H1 (cell line): ENCODE results near the gene MOB1B. TPM values are rescaled to one million over a fixed set of nuclear protein-coding genes. Genes with fewer than 3 reads are reported as not detected.

Source experiments
- CTCF ChIA-PET: fragments of 300-600 bp; sonication (Branson Sonifier 250); formaldehyde crosslinking; loops from one replicate; lab custom pipeline; 2021; ENCODE audit not compliant: partially characterized antibody; lab: Charles Lee
- POLR2A ChIA-PET: fragments of 300-600 bp; sonication (Branson Sonifier 250); formaldehyde crosslinking; loops from one replicate; lab custom pipeline; 2021; ENCODE audit warnings: inconsistent platforms; ENCODE audit not compliant: partially characterized antibody; lab: Charles Lee
- DNase-seq, 2 experiments: peaks; one replicate each; pipeline versions ENCODE4 v3.0.0 to v3.0.0-alpha.2; 2010 to 2022; ENCODE audit warnings: low spot score in 2 of 2, low read depth in 1 of 2, mixed read lengths in 1 of 2
- FAIRE-seq: peaks from 2 replicates; lab custom pipeline; 2011; peaks lifted over from hg19 to GRCh38; lab: Jason Lieb, UNC
- H2AFZ ChIP-seq: 2 replicates; pipeline ENCODE4 v1.8.1; 2012; ENCODE audit warnings: low read length, inconsistent platforms
- H2AK5ac ChIP-seq: 2 replicates; pipeline ENCODE4 v1.6.1; 2013; ENCODE audit warnings: low read depth, low read length
- H2BK120ac ChIP-seq: replicated peaks from 2 replicates; pipeline ENCODE3; 2013; ENCODE audit warnings: low read depth, low read length, inconsistent platforms
- H2BK12ac ChIP-seq: 2 replicates; pipeline ENCODE4 v1.6.1; 2013; ENCODE audit warnings: low read depth, low read length
- H2BK15ac ChIP-seq: 2 replicates; pipeline ENCODE4 v1.6.1; 2013; ENCODE audit warnings: low read length
- H2BK20ac ChIP-seq: 2 replicates; pipeline ENCODE4 v1.6.1; 2013; ENCODE audit warnings: low read length
- H2BK5ac ChIP-seq: 2 replicates; pipeline ENCODE4 v1.6.1; 2013; ENCODE audit warnings: low read depth, low read length
- H3K14ac ChIP-seq: 2 replicates; pipeline ENCODE4 v1.6.1; 2013; ENCODE audit warnings: inconsistent platforms; ENCODE audit not compliant: insufficient read length
- H3K18ac ChIP-seq: 2 replicates; pipeline ENCODE4 v1.6.1; 2013; ENCODE audit warnings: low read length; ENCODE audit errors: extremely low read depth
- H3K23ac ChIP-seq: 2 replicates; pipeline ENCODE4 v1.6.1; 2013; ENCODE audit warnings: inconsistent platforms; ENCODE audit not compliant: insufficient read length
- H3K23me2 ChIP-seq: 2 replicates; pipeline ENCODE4 v1.6.1; 2013; ENCODE audit warnings: low read depth, low read length
- H3K27ac ChIP-seq: 2 replicates; pipeline ENCODE4 v1.6.1; 2011; ENCODE audit warnings: low read depth, low read length, inconsistent platforms
- H3K27me3 ChIP-seq, 4 experiments: replicated peaks in 1 of 4; 1 replicate in 1 of 4; 2 replicates in 3 of 4; pipeline versions ENCODE4 v1.6.1 to v1.8.1; 2011 to 2013; ENCODE audit warnings: low read length in 3 of 4, mild to moderate bottlenecking in 3 of 4, inconsistent platforms in 2 of 4, mixed read lengths in 2 of 4, moderate library complexity in 1 of 4; ENCODE audit not compliant: control insufficient read depth in 3 of 4, insufficient read depth in 3 of 4; ENCODE audit errors: extremely low read depth in 1 of 4
- H3K36me3 ChIP-seq, 4 experiments: 2 replicates each; pipeline versions ENCODE4 v1.6.1 to v1.8.1; 2011 to 2013; ENCODE audit warnings: mild to moderate bottlenecking in 4 of 4, low read length in 3 of 4, moderate library complexity in 2 of 4, control low read depth in 1 of 4, inconsistent platforms in 1 of 4; ENCODE audit not compliant: insufficient read depth in 4 of 4, control insufficient read depth in 2 of 4
- H3K4ac ChIP-seq: replicated peaks from 2 replicates; pipeline ENCODE3; 2013; ENCODE audit warnings: low read length, low read depth, mixed read lengths, inconsistent platforms; ENCODE audit not compliant: insufficient read length
- H3K4me1 ChIP-seq, 4 experiments: replicated peaks in 1 of 4; 1 replicate in 1 of 4; 2 replicates in 3 of 4; pipeline versions ENCODE4 v1.6.1 to v1.8.1; 2011 to 2013; ENCODE audit warnings: low read length in 3 of 4, inconsistent platforms in 2 of 4, mixed read lengths in 1 of 4; ENCODE audit not compliant: insufficient read depth in 4 of 4, control insufficient read depth in 3 of 4
- H3K4me2 ChIP-seq, 2 experiments: 2 replicates each; pipeline versions ENCODE4 v1.6.1 to v1.8.1; 2011 to 2013; ENCODE audit warnings: low read depth in 2 of 2, low read length in 2 of 2, control low read depth in 1 of 2, inconsistent platforms in 1 of 2, mild to moderate bottlenecking in 1 of 2; ENCODE audit not compliant: insufficient read depth in 1 of 2
- H3K4me3 ChIP-seq, 4 experiments: fragments of 200-600, 300-600 bp in 1 of 4; sonication (generic), shearing (Covaris generic), sonication (Bioruptor Twin) in 1 of 4; 2 replicates each; pipeline versions ENCODE4 v1.5.1 to v1.8.1; 2011 to 2016; ENCODE audit warnings: low read length in 4 of 4, low read depth in 3 of 4, control low read depth in 2 of 4, inconsistent platforms in 2 of 4, mild to moderate bottlenecking in 2 of 4, mixed read lengths in 1 of 4, moderate library complexity in 1 of 4; ENCODE audit not compliant: insufficient read depth in 2 of 4; ENCODE audit errors: extremely low read depth in 1 of 4
- H3K56ac ChIP-seq: replicated peaks from 2 replicates; pipeline ENCODE3; 2013; ENCODE audit warnings: low read depth, mild to moderate bottlenecking, mixed read lengths, low read length, inconsistent platforms; ENCODE audit not compliant: insufficient read length
- H3K79me1 ChIP-seq: 2 replicates; pipeline ENCODE4 v1.6.1; 2013; ENCODE audit warnings: low read depth, low read length, control low read depth
- H3K79me2 ChIP-seq, 2 experiments: 2 replicates each; pipeline versions ENCODE4 v1.6.1 to v1.8.1; 2012 to 2013; ENCODE audit warnings: low read length in 2 of 2, mild to moderate bottlenecking in 2 of 2, inconsistent platforms in 1 of 2; ENCODE audit not compliant: insufficient read depth in 2 of 2, control insufficient read depth in 1 of 2
- H3K9ac ChIP-seq, 4 experiments: replicated peaks in 1 of 4; 1 replicate in 1 of 4; 2 replicates in 3 of 4; pipeline versions ENCODE4 v1.6.1 to v1.8.1; 2011 to 2013; ENCODE audit warnings: low read depth in 3 of 4, low read length in 3 of 4, control low read depth in 2 of 4, mild to moderate bottlenecking in 2 of 4, moderate library complexity in 2 of 4, inconsistent platforms in 1 of 4; ENCODE audit errors: extremely low read depth in 1 of 4
- H3K9me3 ChIP-seq, 2 experiments: 2 replicates each; pipeline versions ENCODE4 v1.6.1 to v1.8.1; 2012 to 2013; ENCODE audit warnings: mild to moderate bottlenecking in 2 of 2, moderate library complexity in 2 of 2, control low read depth in 1 of 2, inconsistent platforms in 1 of 2, low read depth in 1 of 2, low read length in 1 of 2, mixed read lengths in 1 of 2; ENCODE audit not compliant: insufficient read depth in 2 of 2
- H4K20me1 ChIP-seq, 2 experiments: replicated peaks in 1 of 2; 2 replicates each; pipeline versions ENCODE3 to v1.8.1; 2011 to 2013; ENCODE audit warnings: inconsistent platforms in 2 of 2, low read length in 2 of 2, mild to moderate bottlenecking in 1 of 2; ENCODE audit not compliant: insufficient read depth in 2 of 2, control insufficient read depth in 1 of 2
- H4K5ac ChIP-seq: 2 replicates; pipeline ENCODE4 v1.6.1; 2013; ENCODE audit warnings: low read length, low read depth, mixed read lengths, inconsistent platforms; ENCODE audit not compliant: insufficient read length
- H4K8ac ChIP-seq: 2 replicates; pipeline ENCODE4 v1.8.0; 2013; ENCODE audit warnings: mild to moderate bottlenecking, moderate library complexity, low read length, inconsistent platforms; ENCODE audit not compliant: insufficient read depth; ENCODE audit errors: extremely low read depth
- H4K91ac ChIP-seq: replicated peaks from 2 replicates; pipeline ENCODE3; 2013; ENCODE audit warnings: low read length, mixed read lengths, inconsistent platforms; ENCODE audit not compliant: insufficient read length
- RAD21 ChIP-seq, 2 experiments: IDR thresholded peaks in 1 of 2; conservative IDR thresholded peaks in 1 of 2; 2 replicates each; pipeline ENCODE4 v1.6.1; 2011; ENCODE audit warnings: low read depth in 2 of 2, low read length in 2 of 2, improper control_type of control experiment in 1 of 2, inconsistent platforms in 1 of 2, mild to moderate bottlenecking in 1 of 2, moderate library complexity in 1 of 2
- RBBP5 ChIP-seq: IDR thresholded peaks from 2 replicates; pipeline ENCODE4 v1.7.1; 2012; ENCODE audit warnings: low read depth, mild to moderate bottlenecking, inconsistent platforms, low read length, moderate library complexity, borderline replicate concordance
- WGBS, 2 experiments: shearing (Covaris generic) in 1 of 2; methylation state at CpG; one replicate each; pipeline versions ENCODE4 v1.1.6 to v1.1.7; 2013 to 2015; ENCODE audit warnings: low lambda C conversion rate in 2 of 2, mixed read lengths in 2 of 2, inconsistent platforms in 1 of 2, low coverage in 1 of 2, missing lambda C conversion rate in 1 of 2; ENCODE audit not compliant: insufficient replicate concordance in 2 of 2, insufficient coverage in 1 of 2, insufficient read length in 1 of 2; ENCODE audit errors: extremely low coverage in 1 of 2, missing lambda C conversion rate in 1 of 2; 5-methylcytosine and 5-hydroxymethylcytosine counted together
- polyA plus RNA-seq, 7 experiments: library from polyadenylated mRNA; depleted of rRNA in 3 of 7; stranded (reverse) in 5 of 7; unstranded in 2 of 7; fragments of >200 nt in 5 of 7; fragments of 200-250 nt in 2 of 7; gene quantifications; 1 replicate in 5 of 7; 2 replicates in 1 of 7; 4 replicates in 1 of 7; pipeline versions ENCODE4 v1.2.1 to v1.2.3, GENCODE V29; 2011 to 2013; ENCODE audit warnings: missing spikeins in 2 of 7, mixed read lengths in 2 of 7
- total RNA-seq: library from RNA; stranded (reverse); fragmentation: NEBNext Ultra II Directional; extraction: Animal tissue kit (Norgen Biotek cat#: 25700); gene quantifications from 2 replicates; pipeline ENCODE4 v1.2.1, GENCODE V29; 2021
- TF ChIP-seq, protein P1 (sequence below), 3 experiments: IDR thresholded peaks; 1 replicate in 2 of 3; 2 replicates in 1 of 3; pipeline versions ENCODE4 v1.5.1 to v1.6.1; 2011; ENCODE audit warnings: low read length in 3 of 3, mild to moderate bottlenecking in 3 of 3, inconsistent platforms in 2 of 3, low read depth in 1 of 3, moderate library complexity in 1 of 3; ENCODE audit not compliant: insufficient read depth in 1 of 3; ENCODE audit errors: control extremely low read depth in 1 of 3

Gene MOB1B
- total and polyA plus RNA-seq, 2 of the 8 experiments (the other 6 are each of a cell fraction or from before 2014, with no cell fraction given) = 3.8 to 33.5 TPM

GRCh38 chr4:70940134-70940533, 38.0 kb downstream of the MOB1B start:
- ChIA-PET CTCF (interaction anchor here (1.0 to 1.6 kb wide), 3 partner anchors 10 to 70 kb away, joined by 3 to 9 read pairs (median 7); no protein-coding TSS in a partner anchor), POLR2A (interaction anchor here (1.5 kb wide), 1 partner anchor 11 kb away, joined by 3 read pairs; no protein-coding TSS in a partner anchor)
- no peak for DNase-seq
- H2BK12ac ChIP-seq = no peak overlapping the region
- WGBS, 2 experiments = 95% methylated on average over 5 of the region's 5 CpGs; no CpG with 5 or more reads in 1 of the 2 experiments
- no peaks in the 10 kb centered on the region for H3K36me3 ChIP-seq
- no peak overlapping the region for H4K5ac ChIP-seq
- no peaks in the 10 kb centered on the region for H3K23me2 ChIP-seq
- H3K14ac ChIP-seq = no peak overlapping the region
- H3K27ac ChIP-seq = no peak overlapping the region
- H2BK20ac ChIP-seq = no peak overlapping the region
- no peak overlapping the region for H2AK5ac ChIP-seq
- H3K4me3 ChIP-seq = no peak overlapping the region
- H2BK120ac ChIP-seq = no peak overlapping the region
- H3K9ac ChIP-seq = no peak overlapping the region
- H2BK15ac ChIP-seq = no peak overlapping the region
- no peak overlapping the region for H3K4me2 ChIP-seq
- no peak overlapping the region for H2AFZ ChIP-seq
- H2BK5ac ChIP-seq = 0 out of 2 replicates have a peak overlapping the region, but pooled peaks have one; percentile 16
- no peaks in the 10 kb centered on the region; a peak in 2 of 7 replicates for H3K4me1 ChIP-seq
- no peak overlapping the region for H3K56ac ChIP-seq
- peaks cover 3% of the 10 kb centered on the region; the same call in 1 of the 2 replicates for H3K79me1 ChIP-seq
- no peak overlapping the region for H3K23ac ChIP-seq
- H4K8ac ChIP-seq = no peak overlapping the region; the same call in 1 of the 2 replicates
- H3K4ac ChIP-seq = no peak overlapping the region
- TF ChIP-seq RBBP5 = no peak
- TF ChIP-seq, protein P1, sequence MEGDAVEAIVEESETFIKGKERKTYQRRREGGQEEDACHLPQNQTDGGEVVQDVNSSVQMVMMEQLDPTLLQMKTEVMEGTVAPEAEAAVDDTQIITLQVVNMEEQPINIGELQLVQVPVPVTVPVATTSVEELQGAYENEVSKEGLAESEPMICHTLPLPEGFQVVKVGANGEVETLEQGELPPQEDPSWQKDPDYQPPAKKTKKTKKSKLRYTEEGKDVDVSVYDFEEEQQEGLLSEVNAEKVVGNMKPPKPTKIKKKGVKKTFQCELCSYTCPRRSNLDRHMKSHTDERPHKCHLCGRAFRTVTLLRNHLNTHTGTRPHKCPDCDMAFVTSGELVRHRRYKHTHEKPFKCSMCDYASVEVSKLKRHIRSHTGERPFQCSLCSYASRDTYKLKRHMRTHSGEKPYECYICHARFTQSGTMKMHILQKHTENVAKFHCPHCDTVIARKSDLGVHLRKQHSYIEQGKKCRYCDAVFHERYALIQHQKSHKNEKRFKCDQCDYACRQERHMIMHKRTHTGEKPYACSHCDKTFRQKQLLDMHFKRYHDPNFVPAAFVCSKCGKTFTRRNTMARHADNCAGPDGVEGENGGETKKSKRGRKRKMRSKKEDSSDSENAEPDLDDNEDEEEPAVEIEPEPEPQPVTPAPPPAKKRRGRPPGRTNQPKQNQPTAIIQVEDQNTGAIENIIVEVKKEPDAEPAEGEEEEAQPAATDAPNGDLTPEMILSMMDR (IDR thresholded peaks at IDR 0.05; ENCODE audit: control extremely low read depth in 1 of 3, insufficient read depth in 1 of 3, low read depth in 1 of 3, low read length in 3 of 3) = peak in 2 of 3 experiments; percentile 39 to 55; a peak in 3 of 4 replicates
- TF ChIP-seq RAD21 (IDR thresholded peaks at IDR 0.05 in 1 of 2, conservative IDR thresholded peaks at IDR 0.05 in 1 of 2; ENCODE audit: low read depth in 2 of 2, low read length in 2 of 2) = peak; percentile 24 to 41; a peak in 2 of 4 replicates
- H3K79me2 ChIP-seq = peaks cover 0 to 39% of the 10 kb centered on the region in 2 experiments; a peak in 2 of 4 replicates
- H3K18ac ChIP-seq = no peak overlapping the region
- peak; percentile 19 for FAIRE-seq
- peaks cover 0 to 3% of the 10 kb centered on the region in 2 experiments for H4K20me1 ChIP-seq
- H4K91ac ChIP-seq = no peak overlapping the region
- no peaks in the 10 kb centered on the region for H3K27me3 ChIP-seq
- no peaks in the 10 kb centered on the region for H3K9me3 ChIP-seq
